GM18499 (cell line): ENCODE results near the gene EPHB2.

Experiments used
- ATAC-seq: cut with Tn5 transposase; IDR thresholded peaks from one replicate; pipeline ENCODE4 v1.9.1; 2021; ENCODE audit warnings: moderate number of reproducible peaks; ENCODE audit not compliant: insufficient read depth, unreplicated experiment

The EPHB2 gene

GRCh38 chr1:22747735-22748073 is 37.1 kb downstream of the EPHB2 start:
- no peak for ATAC-seq

- no peak for ATAC-seq
Observed at GRCh38 chr1:22749503-22749902, 38.9 kb downstream of the EPHB2 start.

GRCh38 chr1:22749919-22750684 is 39.5 kb downstream of the EPHB2 start:
- ATAC-seq = no peak

GRCh38 chr1:22750685-22751051 is 40.0 kb downstream of the EPHB2 start:
- ATAC-seq = no peak

- ATAC-seq = no peak
Observed at GRCh38 chr1:22751124-22751531, 40.5 kb downstream of the EPHB2 start.

GRCh38 chr1:22752339-22752738 is 41.7 kb downstream of the EPHB2 start:
- ATAC-seq = no peak

- no peak for ATAC-seq
Observed at GRCh38 chr1:22753481-22753971, 42.9 kb downstream of the EPHB2 start.

- no peak for ATAC-seq
Observed at GRCh38 chr1:22754106-22754768, 43.6 kb downstream of the EPHB2 start.

- no peak for ATAC-seq
Observed at GRCh38 chr1:22754824-22755223, 44.2 kb downstream of the EPHB2 start.

GRCh38 chr1:22755641-22756040 is 45.0 kb downstream of the EPHB2 start:
- no peak for ATAC-seq

GRCh38 chr1:22756125-22756735 is 45.6 kb downstream of the EPHB2 start:
- ATAC-seq = no peak

GRCh38 chr1:22760455-22760854 is 49.8 kb downstream of the EPHB2 start:
- ATAC-seq = no peak

- no peak for ATAC-seq
Observed at GRCh38 chr1:22761101-22761500, 50.5 kb downstream of the EPHB2 start.

- ATAC-seq = no peak
Observed at GRCh38 chr1:22761821-22762220, 51.2 kb downstream of the EPHB2 start.

- ATAC-seq = no peak
Observed at GRCh38 chr1:22763487-22764200, 53.0 kb downstream of the EPHB2 start.

GRCh38 chr1:22767852-22768251 is 57.2 kb downstream of the EPHB2 start:
- no peak for ATAC-seq

- ATAC-seq = no peak
Observed at GRCh38 chr1:22769932-22770331, 59.3 kb downstream of the EPHB2 start.

- no peak for ATAC-seq
Observed at GRCh38 chr1:22772014-22772413, 61.4 kb downstream of the EPHB2 start.

GRCh38 chr1:22773981-22774832 is 63.6 kb downstream of the EPHB2 start:
- no peak for ATAC-seq

GRCh38 chr1:22774833-22775182 is 64.2 kb downstream of the EPHB2 start:
- no peak for ATAC-seq
